Measurements from ENCODE around the gene HSPA12B.

DNA sequence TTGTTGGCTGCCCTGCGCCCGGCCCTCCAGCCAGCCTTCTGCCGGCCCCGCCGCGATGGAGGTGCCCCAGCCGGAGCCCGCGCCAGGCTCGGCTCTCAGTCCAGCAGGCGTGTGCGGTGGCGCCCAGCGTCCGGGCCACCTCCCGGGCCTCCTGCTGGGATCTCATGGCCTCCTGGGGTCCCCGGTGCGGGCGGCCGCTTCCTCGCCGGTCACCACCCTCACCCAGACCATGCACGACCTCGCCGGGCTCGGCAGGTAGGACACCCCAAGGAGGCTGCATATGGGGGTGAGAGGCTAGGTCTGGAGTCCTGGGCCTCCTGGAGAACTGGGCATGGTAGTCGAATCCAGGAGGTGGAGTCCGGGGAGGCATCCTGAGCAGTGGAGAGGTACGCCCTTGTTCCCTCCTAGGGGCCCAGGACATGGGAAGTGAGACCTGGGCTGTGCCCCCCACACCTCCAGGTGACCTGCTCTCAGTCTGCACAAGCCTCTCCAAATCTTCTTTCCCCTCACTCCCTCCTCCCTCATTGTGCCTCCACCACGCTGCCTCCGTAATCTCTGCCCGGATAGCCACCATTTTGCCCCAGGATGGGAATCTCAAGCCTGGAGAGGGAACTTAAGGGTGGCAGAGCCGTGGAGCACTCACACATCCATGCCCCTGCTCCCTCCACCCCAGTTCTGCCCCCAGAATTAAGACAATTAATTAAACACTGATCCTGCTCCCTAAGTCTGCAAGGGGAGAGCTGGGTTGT lies 64.2 kb downstream of the HSPA12B start:
- no peak for TF ChIP-seq CTCF (IDR thresholded peaks at IDR 0.05; ENCODE audit: low read depth, low read length, poor library complexity, severe bottlenecking)
- TF ChIP-seq EZH2phosphoT487 (IDR thresholded peaks at IDR 0.05; ENCODE audit: borderline replicate concordance, low read length) = no peak
